DOHH2 (cell line): Measurements from ENCODE around the gene RAI1.

Experiments used
- H3F3A ChIP-seq: fragments of 200-600 bp; sonication (generic), shearing (Covaris generic); 2 replicates; pipeline ENCODE4 v1.6.0; 2016; ENCODE audit warnings: antibody characterized with exemption, mild to moderate bottlenecking; ENCODE audit not compliant: control insufficient read depth, insufficient read depth
- H3K27ac ChIP-seq: fragments of 200-600 bp; sonication (generic); 2 replicates; pipeline ENCODE4 v1.5.1; 2014; ENCODE audit warnings: low read depth, mild to moderate bottlenecking, low read length, moderate library complexity
- H3K27me3 ChIP-seq: fragments of 200-600 bp; sonication (generic); 2 replicates; pipeline ENCODE4 v1.6.1; 2014; ENCODE audit warnings: mild to moderate bottlenecking, low read length, mixed read lengths; ENCODE audit not compliant: control insufficient read depth
- H3K36me3 ChIP-seq: fragments of 200-600 bp; sonication (generic); 2 replicates; pipeline ENCODE4 v1.6.1; 2014; ENCODE audit warnings: mild to moderate bottlenecking, low read length, moderate library complexity, mixed read lengths; ENCODE audit not compliant: control insufficient read depth
- H3K4me1 ChIP-seq: fragments of 200-600 bp; sonication (generic); 2 replicates; pipeline ENCODE4 v1.6.1; 2014; ENCODE audit warnings: mild to moderate bottlenecking, low read length, mixed read lengths; ENCODE audit not compliant: control insufficient read depth
- H3K4me2 ChIP-seq: fragments of 200-600 bp; sonication (generic); 2 replicates; pipeline ENCODE4 v1.6.0; 2014; ENCODE audit warnings: mild to moderate bottlenecking, low read length, moderate library complexity
- H3K4me3 ChIP-seq: fragments of 200-600 bp; sonication (generic); 2 replicates; pipeline ENCODE4 v1.5.1; 2014; ENCODE audit warnings: mild to moderate bottlenecking, low read length, mixed read lengths
- H3K79me2 ChIP-seq: fragments of 200-600 bp; sonication (generic); 2 replicates; pipeline ENCODE4 v1.6.1; 2014; ENCODE audit warnings: mild to moderate bottlenecking, low read length, mixed read lengths; ENCODE audit not compliant: control insufficient read depth
- H3K9me2 ChIP-seq: fragments of 200-600 bp; sonication (generic); replicated peaks from 2 replicates; pipeline ENCODE4 v1.6.1; 2014; ENCODE audit warnings: mild to moderate bottlenecking, low read length, mixed read lengths; ENCODE audit not compliant: control insufficient read depth
- H3K9me3 ChIP-seq: fragments of 200-600 bp; sonication (generic); 2 replicates; pipeline ENCODE4 v1.6.1; 2014; ENCODE audit warnings: antibody characterized with exemption, low read length, mixed read lengths; ENCODE audit not compliant: control insufficient read depth, insufficient read depth
- H4K20me1 ChIP-seq: fragments of 200-600 bp; sonication (generic); 2 replicates; pipeline ENCODE4 v1.6.0; 2014; ENCODE audit warnings: low read depth, mild to moderate bottlenecking, antibody characterized with exemption, low read length, moderate library complexity; ENCODE audit not compliant: control insufficient read depth, insufficient read depth
- CTCF ChIP-seq: fragments of 200-600 bp; sonication (generic); IDR thresholded peaks from one replicate; pipeline ENCODE4 v1.5.1; 2014; ENCODE audit warnings: antibody characterized with exemption, mild to moderate bottlenecking, low read depth, low read length; ENCODE audit not compliant: poor library complexity, severe bottlenecking
- EZH2phosphoT487 ChIP-seq: fragments of 200-600 bp; sonication (generic); IDR thresholded peaks from 2 replicates; pipeline ENCODE4 v1.6.1; 2017; ENCODE audit warnings: borderline replicate concordance, mild to moderate bottlenecking, antibody characterized with exemption, low read length, moderate library complexity, mixed read lengths

RAI1 gene

GRCh38 chr17:17814162-17815061, 133.2 kb downstream of the RAI1 start:
- Histone ChIP-seq H3K36me3 (peaks cover 86% of the 10 kb centered on the region), H3K27me3 (no peaks in the 10 kb centered on the region), H4K20me1 (no peaks in the 10 kb centered on the region; the same call in 1 of the 2 replicates), H3K79me2 (no peaks in the 10 kb centered on the region), H3K4me2 (no peak overlapping the region), H3K4me3 (no peak overlapping the region), H3K4me1 (no peaks in the 10 kb centered on the region), H3F3A (peaks cover 9% of the 10 kb centered on the region), H3K9me2 (no peaks in the 10 kb centered on the region), H3K9me3 (no peaks in the 10 kb centered on the region), H3K27ac (no peak overlapping the region)
- TF ChIP-seq EZH2phosphoT487, result no peak
- no peak for TF ChIP-seq CTCF

GRCh38 chr17:17815062-17815406, 133.8 kb downstream of the RAI1 start:
- H3K4me1 ChIP-seq, result peaks cover 4% of the 10 kb centered on the region
- no peak overlapping the region for H3K4me3 ChIP-seq
- H3F3A ChIP-seq, result peaks cover 9% of the 10 kb centered on the region
- H3K9me2 ChIP-seq, result no peaks in the 10 kb centered on the region
- no peaks in the 10 kb centered on the region for H3K9me3 ChIP-seq
- no peak overlapping the region for H3K4me2 ChIP-seq
- H4K20me1 ChIP-seq, result peaks cover 2% of the 10 kb centered on the region; the same call in 1 of the 2 replicates
- H3K27me3 ChIP-seq, result no peaks in the 10 kb centered on the region
- H3K36me3 ChIP-seq, result peaks cover 91% of the 10 kb centered on the region
- peaks cover 3% of the 10 kb centered on the region for H3K79me2 ChIP-seq
- H3K27ac ChIP-seq, result no peak overlapping the region
- TF ChIP-seq CTCF, result no peak
- no peak for TF ChIP-seq EZH2phosphoT487

- no peaks in the 10 kb centered on the region for H3K9me2 ChIP-seq
- peaks cover 10% of the 10 kb centered on the region for H3K4me1 ChIP-seq
- H3K27me3 ChIP-seq, result no peaks in the 10 kb centered on the region
- H3F3A ChIP-seq, result peaks cover 9% of the 10 kb centered on the region
- TF ChIP-seq EZH2phosphoT487 (no peak), CTCF (no peak)
- H3K36me3 ChIP-seq, result peaks cover 91% of the 10 kb centered on the region
- H3K4me2 ChIP-seq, result no peak overlapping the region
- no peak overlapping the region for H3K4me3 ChIP-seq
- H3K79me2 ChIP-seq, result peaks cover 9% of the 10 kb centered on the region
- H3K9me3 ChIP-seq, result no peaks in the 10 kb centered on the region
- no peak overlapping the region for H3K27ac ChIP-seq
- peaks cover 2% of the 10 kb centered on the region; the same call in 1 of the 2 replicates for H4K20me1 ChIP-seq
These were observed 134.4 kb downstream of the RAI1 start for GRCh38 chr17:17815436-17816200.
